K562 (cell line): Measurements from ENCODE around the gene TMEM234. TPM values are rescaled to one million over a fixed set of nuclear protein-coding genes. Genes with fewer than 3 reads are reported as not detected.
A peak's percentile ranks its signal among the peaks of the same experiment; 100 is the strongest.

ENCODE experiments used
- ARID3B ChIP-seq: fragments of 250-450 bp; sonication (Bioruptor Pico); IDR thresholded peaks from 2 replicates; pipeline ENCODE4 v1.4.0; 2020; ENCODE audit warnings: borderline replicate concordance
- CLOCK ChIP-seq: fragments of 250-450 bp; sonication (Bioruptor Pico); IDR thresholded peaks from 2 replicates; pipeline ENCODE4 v1.4.0; 2020; ENCODE audit warnings: mild to moderate bottlenecking, moderate library complexity, borderline replicate concordance
- CREB3L1 ChIP-seq: fragments of 450-650 bp; IDR thresholded peaks from 2 replicates; pipeline ENCODE4 v1.6.1; 2014; ENCODE audit warnings: low read depth, mild to moderate bottlenecking, moderate library complexity, borderline replicate concordance
- GTF3C2 ChIP-seq: IDR thresholded peaks from 3 replicates; pipeline ENCODE4 v1.6.1; 2011; ENCODE audit warnings: borderline replicate concordance, mild to moderate bottlenecking, moderate library complexity; ENCODE audit not compliant: insufficient read length; ENCODE audit errors: extremely low read depth
- KLF13 ChIP-seq: fragments of 450-650 bp; IDR thresholded peaks from 2 replicates; pipeline ENCODE4 v1.6.1; 2016; ENCODE audit warnings: missing genetic modification characterization, low read depth, mild to moderate bottlenecking, missing compliant biosample characterization, moderate library complexity, borderline replicate concordance
- POLR3G ChIP-seq: IDR thresholded peaks from 2 replicates; pipeline ENCODE4 v1.6.1; 2011; ENCODE audit not compliant: insufficient read length, insufficient replicate concordance; ENCODE audit errors: extremely low read depth
- RFX5 ChIP-seq: IDR thresholded peaks from 2 replicates; pipeline ENCODE4 v1.6.1; 2011; ENCODE audit warnings: low read depth, mild to moderate bottlenecking, improper control_type of control experiment, low read length
- SRSF9 ChIP-seq: fragments of 200-400 bp; formaldehyde crosslinking; IDR thresholded peaks from 2 replicates; pipeline ENCODE4 v1.6.1; 2017; ENCODE audit warnings: low read depth, low read length, borderline replicate concordance
- TAF15 ChIP-seq: fragments of 200-400 bp; formaldehyde crosslinking; IDR thresholded peaks from 2 replicates; pipeline ENCODE4 v1.6.1; 2017; ENCODE audit warnings: mild to moderate bottlenecking, low read depth, low read length, moderate library complexity
- TOE1 ChIP-seq, 2 experiments: fragments of 450-650 bp in 1 of 2; sonication (generic) in 1 of 2; formaldehyde crosslinking in 1 of 2; IDR thresholded peaks; 2 replicates each; pipeline versions ENCODE4 v1.7.1 to v1.8.0; 2016 to 2022; ENCODE audit warnings: borderline replicate concordance in 2 of 2, mild to moderate bottlenecking in 2 of 2, antibody characterized with exemption in 1 of 2, inconsistent platforms in 1 of 2, low read depth in 1 of 2, missing genetic modification reagents in 1 of 2, moderate library complexity in 1 of 2
- ZNF263 ChIP-seq: sonication (generic); formaldehyde crosslinking; IDR thresholded peaks from 2 replicates; pipeline ENCODE4 v1.8.0; 2022; ENCODE audit warnings: mild to moderate bottlenecking, missing genetic modification reagents, borderline replicate concordance
- ZNF274 ChIP-seq: IDR thresholded peaks from 2 replicates; pipeline ENCODE4 v1.6.1; 2011; ENCODE audit warnings: low read depth, mild to moderate bottlenecking, low read length, moderate library complexity, borderline replicate concordance
- ZNF766 ChIP-seq: fragments of 200-800 bp; sonication (Bioruptor generic); conservative IDR thresholded peaks from 2 replicates; pipeline ENCODE4 v1.6.1; 2016; ENCODE audit warnings: missing genetic modification characterization, missing compliant biosample characterization
- ZNF785 ChIP-seq: fragments of 250-450 bp; sonication (Bioruptor Pico); IDR thresholded peaks from 2 replicates; pipeline ENCODE4 v1.4.0; 2020; ENCODE audit warnings: mild to moderate bottlenecking
- polyA plus RNA-seq, 8 experiments: library from polyadenylated mRNA; depleted of rRNA in 4 of 8; stranded (reverse) in 5 of 8; unstranded in 3 of 8; fragments of >200 nt; fragmentation: Nextera tagmentation in 2 of 8; fragmentation: Illumina TruSeq in 1 of 8; extraction: Ambion mirVana in 2 of 8; extraction: Trizol in 1 of 8; gene quantifications; 2 replicates each; pipeline versions ENCODE4 v1.2.1 to v1.2.3, GENCODE V29; 2011 to 2014; ENCODE audit warnings: inconsistent platforms in 1 of 8, missing spikeins in 1 of 8
- total RNA-seq, 7 experiments: library from RNA; depleted of rRNA in 6 of 7; stranded (reverse); fragments of >200 nt in 6 of 7; fragmentation: Illumina TruSeq in 2 of 7; extraction: Trizol in 2 of 7; gene quantifications; 2 replicates each; pipeline versions ENCODE4 v1.2.1 to v1.2.3, GENCODE V29; 2011 to 2021; ENCODE audit warnings: low replicate concordance in 1 of 7

The TMEM234 gene
- total and polyA plus RNA-seq, 9 of the 15 experiments (the other 6 are each of a cell fraction or from before 2014, with no cell fraction given) = 5.0 to 12.9 (median 7.6) TPM

GRCh38 chr1:32247983-32248889 is 26.1 kb upstream of the TMEM234 start (continued):
- no peak for TF ChIP-seq GTF3C2
- no peak for TF ChIP-seq ARID3B (CRISPR knock-in tag)
- no peak for TF ChIP-seq CREB3L1
- TF ChIP-seq ZNF263 (CRISPR knock-in tag) = peak; percentile 60; the same call in 1 of the 2 replicates
- TF ChIP-seq ZNF274 = no peak; the same call in 1 of the 2 replicates
- TF ChIP-seq POLR3G = no peak
- no peak for TF ChIP-seq KLF13 (tag)
- TF ChIP-seq ZNF785 (CRISPR knock-in tag) = no peak
- TF ChIP-seq TOE1 (IDR thresholded peaks at IDR 0.05; ENCODE audit: borderline replicate concordance) = peak; percentile 55; the same call in 1 of the 2 replicates
- TF ChIP-seq TOE1 (CRISPR knock-in tag; IDR thresholded peaks at IDR 0.05; ENCODE audit: borderline replicate concordance, low read depth) = no peak
- no peak for TF ChIP-seq TAF15
- TF ChIP-seq RFX5 = no peak
- no peak for TF ChIP-seq CLOCK (CRISPR knock-in tag)
- no peak for TF ChIP-seq SRSF9
- no peak for TF ChIP-seq ZNF766 (CRISPR knock-in tag)
